GM19468 (cell line): ENCODE measurements around the gene NT5C1A.

Source experiments
- ATAC-seq: cut with Tn5 transposase; IDR thresholded peaks from one replicate; pipeline ENCODE4 v1.9.1; 2021; ENCODE audit warnings: mild to moderate bottlenecking, moderate library complexity, moderate number of reproducible peaks; ENCODE audit not compliant: unreplicated experiment; ENCODE audit errors: extremely low read depth

Gene NT5C1A

GRCh38 chr1:39642796-39643195 lies 29.1 kb downstream of the NT5C1A start:
- no peak for ATAC-seq

- ATAC-seq: no peak
These were observed 31.0 kb downstream of the NT5C1A start for GRCh38 chr1:39640861-39641260.

- ATAC-seq: no peak
These were observed 32.4 kb downstream of the NT5C1A start, which contains the start of gene HEYL for GRCh38 chr1:39639305-39640130. TSS of gene HEYL (minus strand) at chr1:39639643. CDS start at chr1:39639625, 18 bp downstream.

GRCh38 chr1:39638965-39639304 lies 33.0 kb downstream of the NT5C1A start:
- no peak for ATAC-seq

GRCh38 chr1:39637361-39637760 lies 34.5 kb downstream of the NT5C1A start:
- ATAC-seq: no peak

- no peak for ATAC-seq
These were observed 36.1 kb downstream of the NT5C1A start for GRCh38 chr1:39635871-39636210.

- ATAC-seq: no peak
These were observed 36.6 kb downstream of the NT5C1A start for GRCh38 chr1:39635205-39635870.

- ATAC-seq: no peak
These were observed 38.5 kb downstream of the NT5C1A start for GRCh38 chr1:39633422-39633821.

- no peak for ATAC-seq
These were observed 39.1 kb downstream of the NT5C1A start for GRCh38 chr1:39632682-39633417.

GRCh38 chr1:39632323-39632681 lies 39.6 kb downstream of the NT5C1A start:
- no peak for ATAC-seq

GRCh38 chr1:39631361-39632322 lies 40.3 kb downstream of the NT5C1A start:
- ATAC-seq: no peak

GRCh38 chr1:39628807-39629350 lies 43.0 kb downstream of the NT5C1A start:
- no peak for ATAC-seq

GRCh38 chr1:39626646-39627045 lies 45.3 kb downstream of the NT5C1A start:
- ATAC-seq: no peak

GRCh38 chr1:39625462-39626273 lies 46.2 kb downstream of the NT5C1A start:
- no peak for ATAC-seq

- ATAC-seq: no peak
These were observed 46.9 kb downstream of the NT5C1A start for GRCh38 chr1:39625009-39625408.

GRCh38 chr1:39623053-39623452 lies 48.9 kb downstream of the NT5C1A start:
- no peak for ATAC-seq

- ATAC-seq: no peak
These were observed 49.5 kb downstream of the NT5C1A start for GRCh38 chr1:39622427-39622826.

GRCh38 chr1:39620659-39621165 lies 51.2 kb downstream of the NT5C1A start:
- ATAC-seq: no peak
